ENCODE measurements around the gene SMPD1.
"Not testable (repeated sequence)": the region's sequence is repeated elsewhere in the genome, so short reads cannot be mapped to it uniquely, and the experiment has no call there.

Gene SMPD1

DNA sequence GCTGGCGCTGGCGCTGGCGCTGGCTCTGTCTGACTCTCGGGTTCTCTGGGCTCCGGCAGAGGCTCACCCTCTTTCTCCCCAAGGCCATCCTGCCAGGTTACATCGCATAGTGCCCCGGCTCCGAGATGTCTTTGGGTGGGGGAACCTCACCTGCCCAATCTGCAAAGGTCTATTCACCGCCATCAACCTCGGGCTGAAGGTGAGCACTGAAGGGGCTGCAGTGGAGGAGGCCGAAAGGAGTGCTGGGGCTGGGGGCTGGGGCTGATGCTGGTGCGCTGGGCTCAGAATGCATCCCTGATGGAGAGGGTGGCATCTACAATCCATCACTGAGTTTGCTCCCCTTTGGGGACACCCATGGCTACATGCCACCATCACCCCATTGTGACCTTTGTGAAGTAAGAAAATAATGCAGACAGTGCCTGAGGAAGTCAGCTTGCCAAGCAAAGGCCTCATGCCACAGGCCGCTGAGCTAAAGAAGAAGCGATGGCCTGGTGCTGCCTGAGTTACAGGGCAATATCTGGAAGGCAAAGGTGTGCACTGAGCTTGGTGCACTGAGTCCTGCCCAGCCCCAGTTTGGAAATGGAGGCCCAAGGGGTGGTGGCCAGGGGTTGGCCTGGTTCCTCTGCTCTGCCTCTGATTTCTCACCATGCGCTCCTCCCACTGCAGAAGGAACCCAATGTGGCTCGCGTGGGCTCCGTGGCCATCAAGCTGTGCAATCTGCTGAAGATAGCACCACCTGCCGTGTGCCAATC lies 620 bp downstream of the SMPD1 start:
- no peak for DNase-seq (ENCODE audit: low spot score)

DNA sequence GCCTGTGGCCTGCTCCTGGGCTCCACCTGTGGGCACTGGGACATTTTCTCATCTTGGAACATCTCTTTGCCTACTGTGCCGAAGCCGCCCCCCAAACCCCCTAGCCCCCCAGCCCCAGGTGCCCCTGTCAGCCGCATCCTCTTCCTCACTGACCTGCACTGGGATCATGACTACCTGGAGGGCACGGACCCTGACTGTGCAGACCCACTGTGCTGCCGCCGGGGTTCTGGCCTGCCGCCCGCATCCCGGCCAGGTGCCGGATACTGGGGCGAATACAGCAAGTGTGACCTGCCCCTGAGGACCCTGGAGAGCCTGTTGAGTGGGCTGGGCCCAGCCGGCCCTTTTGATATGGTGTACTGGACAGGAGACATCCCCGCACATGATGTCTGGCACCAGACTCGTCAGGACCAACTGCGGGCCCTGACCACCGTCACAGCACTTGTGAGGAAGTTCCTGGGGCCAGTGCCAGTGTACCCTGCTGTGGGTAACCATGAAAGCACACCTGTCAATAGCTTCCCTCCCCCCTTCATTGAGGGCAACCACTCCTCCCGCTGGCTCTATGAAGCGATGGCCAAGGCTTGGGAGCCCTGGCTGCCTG lies 1.4 kb downstream of the SMPD1 start:
- no peak for DNase-seq (ENCODE audit: low spot score)

DNA sequence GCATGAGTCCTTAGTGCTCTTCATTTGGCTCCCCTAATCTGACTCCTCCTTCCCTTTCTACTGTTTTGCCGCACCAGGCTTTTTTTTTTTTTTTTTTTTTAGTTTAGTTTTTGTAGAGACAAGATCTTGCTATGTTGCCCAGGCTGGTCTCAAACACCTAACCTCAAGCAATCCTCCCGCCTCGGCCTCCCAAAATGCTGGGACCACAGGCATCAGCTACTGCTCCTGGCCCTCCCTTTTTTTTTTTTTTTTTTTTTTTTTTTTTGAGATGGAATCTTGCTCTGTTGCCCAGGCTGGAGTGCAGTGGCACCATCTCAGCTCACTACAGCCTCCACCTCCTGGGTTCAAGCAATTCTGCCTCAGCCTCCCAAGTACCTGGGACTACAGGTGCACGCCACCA lies 2.0 kb downstream of the SMPD1 start:
- not testable (repeated sequence) for DNase-seq (ENCODE audit: low spot score)

DNA sequence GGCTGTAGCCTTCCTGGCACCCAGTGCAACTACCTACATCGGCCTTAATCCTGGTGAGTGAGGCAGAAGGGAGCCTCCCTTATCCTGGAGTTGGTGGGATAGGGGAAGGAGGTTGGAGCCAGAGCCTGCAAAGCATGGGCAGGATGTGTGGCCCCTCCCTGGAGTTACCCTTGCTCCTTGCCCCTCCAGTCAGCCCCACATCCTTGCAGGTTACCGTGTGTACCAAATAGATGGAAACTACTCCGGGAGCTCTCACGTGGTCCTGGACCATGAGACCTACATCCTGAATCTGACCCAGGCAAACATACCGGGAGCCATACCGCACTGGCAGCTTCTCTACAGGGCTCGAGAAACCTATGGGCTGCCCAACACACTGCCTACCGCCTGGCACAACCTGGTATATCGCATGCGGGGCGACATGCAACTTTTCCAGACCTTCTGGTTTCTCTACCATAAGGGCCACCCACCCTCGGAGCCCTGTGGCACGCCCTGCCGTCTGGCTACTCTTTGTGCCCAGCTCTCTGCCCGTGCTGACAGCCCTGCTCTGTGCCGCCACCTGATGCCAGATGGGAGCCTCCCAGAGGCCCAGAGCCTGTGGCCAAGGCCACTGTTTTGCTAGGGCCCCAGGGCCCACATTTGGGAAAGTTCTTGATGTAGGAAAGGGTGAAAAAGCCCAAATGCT lies 3.9 kb downstream of the SMPD1 start:
- DNase-seq (ENCODE audit: low spot score), result no peak

DNA sequence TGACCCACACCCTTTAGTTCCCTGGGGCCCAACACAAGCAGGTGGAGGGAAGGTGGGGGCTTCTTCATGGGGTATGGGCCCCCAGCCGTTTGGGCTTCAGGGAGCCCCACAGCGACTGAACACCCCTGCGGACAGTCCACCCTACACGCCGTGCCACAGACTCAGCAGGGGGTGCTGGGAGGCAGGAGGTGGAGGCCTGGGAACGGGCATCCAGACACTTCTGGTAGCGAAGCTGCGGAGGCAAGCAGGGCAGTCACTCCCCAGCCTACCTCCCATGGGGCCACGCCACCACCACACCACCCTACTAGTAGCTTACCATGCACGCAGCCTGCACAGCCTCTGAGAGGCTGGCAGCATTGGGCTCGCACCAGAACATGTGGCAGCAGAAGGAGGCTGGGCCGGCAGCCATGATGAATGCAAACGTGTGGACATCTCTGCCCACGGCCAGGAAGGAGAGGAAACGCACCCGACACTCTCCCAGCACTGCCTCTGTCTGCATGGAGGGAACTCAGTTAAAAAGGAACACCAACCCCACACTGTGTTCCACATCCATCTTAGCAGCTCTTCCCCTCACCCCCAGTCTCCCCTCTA lies 5.3 kb downstream of the SMPD1 start:
- DNase-seq (ENCODE audit: low spot score), result no peak

DNA sequence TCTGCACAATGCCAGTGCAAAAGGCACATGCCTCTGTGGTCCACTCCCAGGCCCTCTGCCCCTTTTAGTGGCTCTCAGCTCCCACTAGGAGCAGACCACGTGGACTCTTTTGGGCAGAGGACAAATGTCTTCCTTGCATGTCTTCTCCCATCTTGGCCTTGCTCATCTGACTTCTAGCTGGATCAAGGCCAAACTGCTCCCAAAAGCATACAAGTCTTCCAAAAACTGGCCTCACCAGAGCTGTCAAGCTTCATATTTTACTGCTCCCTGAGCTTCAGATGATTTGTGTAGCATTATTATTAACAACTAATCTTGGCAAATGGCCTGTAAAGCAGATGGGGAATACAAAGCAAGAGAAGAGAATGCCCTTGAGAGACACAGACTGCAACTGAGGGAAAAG lies 6.9 kb downstream of the SMPD1 start:
- DNase-seq (ENCODE audit: low spot score), result no peak

DNA sequence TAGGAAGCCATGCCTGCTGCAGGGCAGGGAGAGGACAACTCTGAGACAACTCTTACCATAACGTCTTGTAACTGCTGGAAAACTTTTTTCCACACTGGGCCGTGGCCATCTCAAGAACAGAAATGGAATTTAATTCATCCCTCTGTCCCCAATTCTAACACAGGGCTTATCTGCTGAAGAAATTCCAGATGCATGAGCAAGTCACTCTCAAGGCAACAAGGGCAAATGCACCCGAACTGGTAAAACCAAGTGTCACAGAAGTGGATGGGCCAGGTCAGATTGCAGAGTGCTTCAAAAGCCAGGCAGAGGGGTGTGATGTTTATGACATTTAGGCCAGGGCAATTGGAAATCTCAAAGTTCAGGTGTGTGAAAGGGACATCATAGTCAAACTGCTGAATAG lies 7.4 kb downstream of the SMPD1 start:
- DNase-seq (ENCODE audit: low spot score), result no peak

DNA sequence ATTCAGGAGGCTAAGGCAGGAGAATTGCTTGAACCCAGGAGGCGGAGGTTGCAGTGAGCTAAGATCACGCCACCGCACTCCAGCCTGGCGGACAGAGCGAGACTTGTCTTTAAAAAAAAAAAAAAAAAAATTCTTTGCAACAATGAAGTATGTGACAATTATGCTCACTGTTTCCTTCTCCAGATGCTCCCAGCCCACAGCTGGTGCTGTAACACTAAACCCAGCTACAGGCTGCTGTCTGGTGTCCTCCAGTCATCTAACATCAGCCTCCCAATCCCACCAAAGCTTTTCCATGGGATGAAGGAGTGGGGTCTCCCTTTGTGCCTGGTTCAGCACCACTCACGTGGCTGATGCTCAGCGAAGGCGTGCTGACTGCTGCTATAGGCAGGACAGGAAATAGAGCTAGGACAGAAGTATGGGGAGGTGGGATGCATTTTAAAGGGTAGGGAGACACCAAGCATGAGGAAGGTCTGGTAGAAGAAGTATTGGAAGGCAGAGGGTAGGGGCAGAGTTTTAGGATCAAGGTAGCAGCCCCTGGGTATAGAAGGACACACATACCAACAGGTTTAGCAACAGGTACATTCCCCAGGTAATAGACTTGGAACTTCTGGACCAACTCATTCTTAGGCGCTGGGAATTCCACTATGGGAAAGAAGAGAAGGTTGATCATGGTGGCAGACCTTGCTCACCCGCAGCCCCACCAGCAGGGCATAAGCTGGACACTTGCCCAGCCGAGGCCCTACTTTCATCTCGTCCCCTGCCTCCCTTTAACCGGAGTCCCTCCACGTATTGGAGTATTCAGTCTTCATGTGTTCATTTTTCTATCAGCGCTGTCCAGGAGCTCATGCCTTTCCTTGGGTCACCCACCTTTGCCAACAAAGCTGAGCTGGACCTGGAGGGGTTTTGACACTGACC lies 10.4 kb downstream of the SMPD1 start:
- no peak for DNase-seq (ENCODE audit: low spot score)

DNA sequence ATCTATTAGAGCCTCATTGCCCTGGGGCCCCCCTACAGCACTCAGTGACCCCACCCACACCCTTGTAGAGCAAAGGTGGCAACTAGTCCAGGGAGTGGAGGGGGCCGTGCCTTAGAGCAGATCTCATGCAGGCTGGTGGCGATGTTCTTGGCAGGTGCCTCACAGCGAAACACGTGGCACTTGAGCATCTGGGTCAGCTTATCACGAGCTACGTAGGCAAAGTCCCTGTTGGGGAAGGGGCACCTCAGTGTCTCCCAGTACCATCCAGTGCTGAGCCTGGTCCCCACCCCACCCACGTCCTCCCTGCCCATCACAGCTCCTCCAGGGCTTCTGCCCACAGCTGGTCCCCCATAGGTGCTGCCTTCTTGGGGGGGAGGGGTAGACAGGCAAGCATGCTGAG lies 11.2 kb downstream of the SMPD1 start:
- no peak for DNase-seq (ENCODE audit: low spot score)

DNA sequence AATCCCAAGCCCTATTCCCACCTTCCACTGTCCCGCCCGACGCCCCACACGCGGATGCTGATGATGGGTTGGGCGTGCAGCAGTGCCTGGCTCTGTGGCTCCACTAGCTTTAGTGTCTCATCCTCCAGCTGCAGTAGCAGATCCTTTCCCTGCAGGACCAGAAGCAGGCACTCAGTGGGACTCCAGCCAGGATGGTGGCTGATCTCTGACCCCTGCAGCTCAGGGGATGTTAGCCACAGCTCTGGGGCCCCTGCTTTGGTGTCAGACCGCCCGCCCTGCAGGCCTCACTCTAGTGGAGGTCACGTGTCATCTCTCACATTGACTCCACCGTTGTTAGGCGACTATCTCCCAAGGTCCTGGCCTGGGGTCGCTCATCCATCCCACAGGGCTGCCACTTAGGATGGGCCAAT lies 11.8 kb downstream of the SMPD1 start:
- no peak for DNase-seq (ENCODE audit: low spot score)

DNA sequence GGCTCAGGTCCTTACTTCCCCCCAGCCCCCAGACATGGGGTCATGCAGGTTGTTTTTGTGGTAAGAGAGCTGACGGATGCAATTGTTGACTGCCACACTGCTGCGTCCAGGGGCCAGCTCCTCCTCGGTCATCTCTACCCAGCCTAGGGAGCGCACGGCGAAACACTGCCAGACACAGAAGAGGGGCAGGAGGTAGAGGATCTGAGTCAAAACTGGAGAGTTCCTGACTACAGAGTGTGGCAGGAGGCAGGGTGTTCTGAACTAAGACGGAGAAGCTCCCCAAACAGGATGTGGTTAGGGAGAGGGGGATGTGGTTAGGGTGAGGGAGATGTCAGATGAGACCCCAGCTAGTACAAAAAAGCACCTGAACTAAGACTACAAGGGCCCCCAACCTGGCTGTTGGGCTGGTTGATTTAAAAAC lies 12.3 kb downstream of the SMPD1 start:
- no peak for DNase-seq (ENCODE audit: low spot score)

DNA sequence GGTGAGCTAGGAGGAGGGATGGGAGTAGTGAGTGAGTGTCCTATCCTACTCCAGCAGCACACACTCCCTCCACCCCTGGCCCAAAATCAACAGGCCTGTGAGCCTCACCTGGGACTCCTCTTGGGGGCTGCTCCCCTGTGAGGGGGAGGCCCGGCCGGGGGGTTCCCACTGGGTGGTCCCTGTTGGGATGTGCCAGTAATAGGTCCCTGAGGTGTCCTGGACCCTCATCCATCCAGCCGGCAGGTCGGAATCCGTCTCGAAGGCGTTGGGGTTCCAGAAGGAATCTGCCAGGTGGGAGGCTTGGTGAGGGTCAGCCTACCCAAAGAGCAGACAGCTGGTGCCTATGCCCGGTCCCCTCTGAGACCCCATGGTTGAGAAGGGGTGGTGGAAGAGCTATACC lies 13.3 kb downstream of the SMPD1 start:
- DNase-seq (ENCODE audit: low spot score), result no peak

DNA sequence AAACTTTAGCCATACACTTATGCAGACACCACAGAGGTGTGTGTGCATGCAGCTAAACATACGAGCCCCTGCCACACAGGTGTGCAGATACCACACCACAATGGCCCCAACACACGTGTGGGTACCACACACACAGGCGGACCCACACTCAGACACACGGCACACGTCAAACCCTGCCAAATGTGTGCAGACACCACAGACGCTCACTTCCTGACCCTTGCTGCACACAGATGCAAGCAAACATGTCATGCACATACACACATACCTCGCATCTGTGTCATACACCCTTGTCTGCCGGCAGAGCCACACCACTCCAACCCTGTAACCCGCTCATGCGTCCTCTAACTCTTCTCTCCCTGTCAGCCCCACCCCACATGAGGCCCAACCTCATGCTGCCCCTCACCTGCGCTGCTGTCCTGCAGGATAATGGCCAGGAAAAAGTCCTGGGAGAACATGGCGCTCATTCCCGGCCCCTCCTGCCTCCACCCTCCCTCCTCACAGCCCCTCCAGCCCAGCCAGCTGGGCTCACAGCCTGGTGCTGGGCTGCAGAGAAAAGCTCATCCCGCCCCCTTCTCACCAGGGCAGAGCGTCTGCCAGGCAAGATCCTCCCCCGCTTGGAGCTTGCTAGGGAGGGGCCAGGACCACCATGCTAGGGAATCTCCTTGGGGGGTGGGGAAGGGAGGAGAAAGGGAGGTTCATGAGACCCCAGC lies 14.2 kb downstream of the SMPD1 start:
- no peak for DNase-seq (ENCODE audit: low spot score)

DNA sequence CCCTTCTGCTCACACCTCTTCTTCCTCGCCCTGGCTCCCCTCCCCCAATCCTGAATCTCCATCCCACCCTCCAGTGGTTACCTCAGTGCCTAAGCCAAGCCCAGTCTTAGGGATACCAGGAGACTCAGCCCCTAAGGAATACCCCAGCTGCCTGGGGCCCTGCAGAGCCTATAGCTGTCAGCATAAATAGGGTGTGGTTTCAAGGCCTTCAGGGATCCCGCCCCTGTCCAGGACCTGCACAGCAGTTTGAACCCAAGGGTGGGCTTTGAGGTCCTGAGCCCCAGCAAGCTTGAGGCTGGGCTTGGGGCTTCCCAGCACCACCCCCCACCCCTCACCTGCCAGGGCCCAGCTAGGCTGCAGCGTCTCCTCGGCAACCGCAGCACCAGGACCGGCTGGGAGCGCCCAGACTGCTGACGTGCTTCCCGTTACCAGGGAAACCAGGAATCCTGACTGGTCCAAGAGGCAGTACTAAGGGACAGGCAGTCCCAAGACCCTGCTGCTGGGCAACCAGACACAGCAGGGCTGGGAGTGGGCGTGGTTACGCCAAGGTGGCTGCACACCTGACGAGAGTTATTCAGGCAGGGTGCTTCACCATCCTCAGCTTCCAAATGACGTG lies 14.9 kb downstream of the SMPD1 start:
- DNase-seq (ENCODE audit: low spot score), result no peak

DNA sequence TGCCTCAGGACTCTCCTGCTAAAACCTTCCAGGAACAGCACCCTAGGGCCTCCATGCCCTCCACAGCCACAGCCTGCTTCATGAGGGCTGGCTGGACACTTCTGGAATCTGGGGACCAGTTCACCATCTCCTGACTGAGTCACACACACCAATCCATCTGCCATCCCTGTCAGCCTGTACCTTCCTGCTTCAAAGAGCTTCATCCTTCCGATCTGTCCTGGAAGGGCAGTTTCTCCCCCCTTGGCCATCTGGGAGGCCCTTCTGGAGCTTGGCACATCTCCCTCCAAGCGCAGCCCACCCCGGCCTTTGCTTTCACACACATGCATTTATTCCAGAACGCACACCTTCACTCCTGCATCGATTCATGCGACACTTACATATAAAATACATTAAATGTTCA lies 15.6 kb downstream of the SMPD1 start:
- DNase-seq (ENCODE audit: low spot score), result no peak

DNA sequence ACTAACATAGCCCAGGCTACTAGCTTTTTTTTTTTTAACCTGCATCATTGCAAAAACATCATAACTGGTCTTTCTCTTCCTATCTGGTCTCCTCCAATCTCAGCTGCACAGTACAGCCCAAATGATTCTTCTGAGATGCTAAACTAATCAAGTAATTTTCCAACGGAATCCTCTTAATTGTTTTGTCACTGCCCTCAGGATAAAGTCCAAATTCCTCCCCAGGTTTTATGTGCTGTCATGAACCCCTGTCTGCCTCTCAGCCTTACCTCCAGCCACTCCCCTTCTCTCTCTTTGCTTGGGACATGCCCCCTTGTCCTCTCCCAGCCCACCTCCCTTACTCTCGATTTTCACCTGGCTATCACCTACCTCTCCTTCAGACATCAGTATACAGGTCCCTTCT lies 16.1 kb downstream of the SMPD1 start:
- DNase-seq (ENCODE audit: low spot score), result no peak

DNA sequence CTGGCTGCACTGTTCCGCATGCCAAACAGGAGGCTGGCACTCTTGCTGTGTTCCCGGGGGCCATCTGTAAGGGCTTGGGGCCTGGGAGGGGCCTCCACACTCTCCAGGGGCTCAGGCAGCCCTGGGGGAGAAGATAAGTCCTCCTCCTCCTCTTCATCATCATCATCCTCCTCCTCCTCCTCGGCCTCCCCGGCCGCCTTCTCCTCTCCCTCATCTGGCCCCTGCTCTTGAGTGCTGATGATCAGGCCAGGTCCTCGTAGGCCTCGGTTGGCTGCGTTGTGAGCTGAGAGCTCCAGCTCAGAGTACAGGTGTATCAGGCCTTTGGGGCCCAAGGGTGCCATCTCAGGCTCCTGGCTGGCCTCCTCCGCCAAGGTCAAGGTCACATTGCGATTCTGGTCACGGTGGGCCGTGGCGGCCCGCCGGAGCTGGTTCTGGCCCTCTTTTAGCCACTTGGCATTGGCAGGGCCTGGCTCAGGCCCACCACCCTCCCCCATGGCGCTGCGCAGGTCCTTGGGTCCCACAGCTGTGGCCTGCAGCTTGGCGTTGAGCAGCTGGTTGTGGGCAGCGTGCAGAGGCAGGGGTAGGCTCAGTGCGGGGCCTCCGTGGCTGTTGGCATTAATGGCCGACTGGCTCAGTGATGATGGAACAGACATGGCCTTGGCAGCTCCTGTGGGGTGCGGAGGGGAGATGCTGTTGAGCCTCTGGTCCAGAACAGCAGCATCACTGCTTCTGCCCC lies 20.6 kb downstream of the SMPD1 start:
- no peak for DNase-seq (ENCODE audit: low spot score)

DNA sequence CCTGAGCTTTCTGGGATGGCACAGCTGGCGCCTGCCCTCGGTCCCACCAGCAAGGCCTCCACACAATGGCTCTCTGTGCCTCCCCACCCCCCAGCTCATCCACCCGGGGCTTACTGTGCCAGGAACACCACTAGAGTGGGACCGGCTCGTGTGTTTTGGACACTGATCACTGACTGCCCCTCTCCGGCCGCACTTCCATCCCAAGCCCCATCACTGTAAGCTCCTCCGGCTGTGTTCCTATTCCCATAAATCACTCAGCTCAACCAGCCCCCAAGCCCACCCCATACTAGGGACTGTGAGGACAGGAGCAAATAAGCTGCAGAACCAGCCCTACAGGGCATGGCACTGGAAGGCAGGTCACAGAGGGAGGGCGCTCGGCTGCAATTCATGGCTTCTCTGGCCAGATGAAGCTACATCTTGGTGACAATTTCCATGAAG lies 21.3 kb downstream of the SMPD1 start:
- no peak for DNase-seq (ENCODE audit: low spot score)

DNA sequence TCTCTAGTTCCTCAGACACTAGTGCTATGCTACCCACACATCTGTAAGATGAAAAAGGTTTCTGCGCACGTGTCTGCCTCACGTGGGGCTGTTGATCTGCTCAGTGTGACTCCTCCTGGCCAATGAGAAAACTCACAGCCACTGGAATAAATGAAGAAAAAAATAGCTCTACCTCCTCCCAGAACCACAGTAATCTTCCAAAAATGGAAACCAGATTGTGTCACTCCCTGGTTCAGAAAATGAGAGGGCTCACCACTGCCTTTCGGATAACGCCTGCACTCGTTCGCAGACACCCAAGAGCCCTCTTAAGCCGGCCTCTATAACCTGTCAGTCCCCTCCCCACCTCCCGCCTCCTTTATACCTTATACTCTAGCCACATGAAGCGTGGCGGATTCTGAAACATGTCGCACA lies 23.5 kb downstream of the SMPD1 start:
- DNase-seq (ENCODE audit: low spot score), result no peak

DNA sequence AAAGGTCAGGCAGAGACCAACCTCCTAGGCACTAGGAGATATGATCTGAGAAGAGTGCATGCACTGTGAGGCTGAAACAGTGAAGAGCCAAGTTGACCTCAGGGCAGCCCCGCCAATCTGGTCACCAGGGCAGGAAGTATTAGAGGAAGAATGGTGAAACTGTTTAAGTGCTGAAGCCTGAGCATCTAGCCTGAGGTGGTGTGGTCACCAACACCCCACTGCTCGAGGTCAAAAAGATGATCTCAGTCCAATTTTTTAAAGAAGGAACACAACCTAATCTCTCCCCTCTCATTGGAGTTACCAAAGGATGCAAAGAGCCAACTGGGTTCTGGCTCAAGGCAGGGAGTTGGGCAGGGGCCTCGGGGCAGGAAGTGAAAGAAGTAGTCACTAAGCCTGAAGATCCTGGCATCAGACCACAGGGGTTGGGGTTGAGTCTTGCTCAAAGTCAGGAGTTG lies 24.6 kb downstream of the SMPD1 start:
- no peak for DNase-seq (ENCODE audit: low spot score)

All from kidney capillary endothelial cell (primary cell).